ENCODE results near the gene NELL2.

NELL2 gene

DNA sequence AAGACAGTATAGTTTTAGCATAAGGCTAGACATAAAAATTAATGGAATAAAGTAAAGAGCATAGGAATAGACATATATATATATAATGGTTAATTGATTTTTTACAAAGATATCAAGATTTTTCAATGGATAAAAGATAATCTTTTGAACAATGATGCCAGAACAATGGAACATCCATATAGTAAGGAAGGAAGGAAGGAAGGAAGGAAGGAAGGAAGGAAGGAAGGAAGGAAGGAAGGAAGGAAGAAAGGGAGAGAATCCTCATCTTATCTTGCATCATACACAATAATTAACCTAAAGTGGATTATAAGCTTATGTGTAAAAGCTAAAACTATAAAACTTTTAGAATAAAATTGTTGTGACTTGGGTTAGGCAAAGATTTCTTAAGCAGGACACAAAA, 9.8 kb upstream of the NELL2 start:
- Histone ChIP-seq H3K4me2 (ENCODE audit: insufficient read depth, low read length, poor library complexity, severe bottlenecking) (no peak overlapping the region), H4K8ac (ENCODE audit: low read depth, low read length) (no peak overlapping the region), H2BK15ac (ENCODE audit: low read length) (no peak overlapping the region), H2BK12ac (ENCODE audit: low read length) (no peak overlapping the region), H3K23ac (ENCODE audit: low read depth, low read length, poor library complexity) (no peak overlapping the region), H2AK5ac (ENCODE audit: low read depth, low read length) (no peak overlapping the region), H3K27ac (replicated peaks; ENCODE audit: low read length) (no peak overlapping the region), H3K14ac (ENCODE audit: low read length) (no peak overlapping the region), H2AFZ (ENCODE audit: low read length) (no peak overlapping the region), H3K9me3 (replicated peaks in 1 of 2; ENCODE audit: control insufficient read depth in 2 of 2, insufficient read depth in 1 of 2, low read depth in 1 of 2, low read length in 2 of 2) (no peaks in the 10 kb centered on the region), H3K79me1 (ENCODE audit: low read depth, low read length) (no peaks in the 10 kb centered on the region), H2BK120ac (ENCODE audit: low read depth, low read length) (no peak overlapping the region), H3K4me1 (ENCODE audit: control insufficient read depth in 2 of 2, insufficient read depth in 1 of 2, low read depth in 1 of 2, low read length in 2 of 2) (peaks cover 0 to 3% of the 10 kb centered on the region in 2 donors), H3K27me3 (ENCODE audit: control insufficient read depth in 3 of 3, insufficient read depth in 3 of 3, low read depth in 1 of 3, low read length in 3 of 3) (no peaks in the 10 kb centered on the region), H2BK5ac (ENCODE audit: low read length) (no peak overlapping the region), H4K91ac (ENCODE audit: low read depth, low read length, poor library complexity) (no peak overlapping the region), H3K36me3 (replicated peaks in 1 of 2; ENCODE audit: control insufficient read depth in 2 of 2, insufficient read depth in 2 of 2, low read length in 2 of 2) (no peaks in the 10 kb centered on the region), H3K9ac (ENCODE audit: low read depth, low read length, poor library complexity) (no peak overlapping the region), H3K18ac (ENCODE audit: low read length) (no peak overlapping the region), H3K4ac (ENCODE audit: low read length) (no peak overlapping the region), H3K4me3 (ENCODE audit: low read length in 2 of 2) (no peak overlapping the region)
- DNase-seq (ENCODE audit: low spot score) = no peak

DNA sequence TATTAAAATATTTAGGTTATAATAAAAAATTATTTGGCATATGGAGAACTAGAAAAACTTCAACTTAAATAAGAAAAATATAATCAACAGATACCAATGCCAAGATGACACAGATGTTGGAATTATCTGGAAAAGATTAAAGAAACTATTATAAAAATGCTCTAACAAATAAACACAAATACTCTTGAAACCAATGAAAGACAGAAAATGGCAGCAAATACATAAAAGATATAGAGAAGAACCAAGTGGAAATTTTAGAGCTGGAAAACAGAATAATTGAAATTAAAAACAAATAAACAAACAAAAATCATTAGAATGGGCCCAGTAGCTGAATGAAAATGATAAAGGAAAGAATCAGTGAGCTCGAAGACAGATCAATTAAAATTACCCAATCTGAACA, 5.1 kb upstream of the NELL2 start:
- Histone ChIP-seq H3K23ac (ENCODE audit: low read depth, low read length, poor library complexity) (no peak overlapping the region), H3K27ac (replicated peaks; ENCODE audit: low read length) (no peak overlapping the region), H3K9me3 (replicated peaks in 1 of 2; ENCODE audit: control insufficient read depth in 2 of 2, insufficient read depth in 1 of 2, low read depth in 1 of 2, low read length in 2 of 2) (peaks cover 0 to 3% of the 10 kb centered on the region in 2 donors), H2BK120ac (ENCODE audit: low read depth, low read length) (no peak overlapping the region), H3K4me1 (ENCODE audit: control insufficient read depth in 2 of 2, insufficient read depth in 1 of 2, low read depth in 1 of 2, low read length in 2 of 2) (peaks cover 0 to 2% of the 10 kb centered on the region in 2 donors), H4K8ac (ENCODE audit: low read depth, low read length) (no peak overlapping the region), H3K27me3 (ENCODE audit: control insufficient read depth in 3 of 3, insufficient read depth in 3 of 3, low read depth in 1 of 3, low read length in 3 of 3) (no peaks in the 10 kb centered on the region), H2BK12ac (ENCODE audit: low read length) (no peak overlapping the region), H3K14ac (ENCODE audit: low read length) (no peak overlapping the region), H2BK15ac (ENCODE audit: low read length) (no peak overlapping the region), H3K9ac (ENCODE audit: low read depth, low read length, poor library complexity) (no peak overlapping the region), H2AFZ (ENCODE audit: low read length) (no peak overlapping the region), H2BK5ac (ENCODE audit: low read length) (no peak overlapping the region), H4K91ac (ENCODE audit: low read depth, low read length, poor library complexity) (no peak overlapping the region), H3K4me3 (ENCODE audit: low read length in 2 of 2) (no peak overlapping the region), H2AK5ac (ENCODE audit: low read depth, low read length) (no peak overlapping the region), H3K36me3 (replicated peaks in 1 of 2; ENCODE audit: control insufficient read depth in 2 of 2, insufficient read depth in 2 of 2, low read length in 2 of 2) (no peaks in the 10 kb centered on the region), H3K4ac (ENCODE audit: low read length) (no peak overlapping the region), H3K18ac (ENCODE audit: low read length) (no peak overlapping the region), H3K79me1 (ENCODE audit: low read depth, low read length) (no peaks in the 10 kb centered on the region), H3K4me2 (ENCODE audit: insufficient read depth, low read length, poor library complexity, severe bottlenecking) (no peak overlapping the region)
- no peak for DNase-seq (ENCODE audit: low spot score)
- no CpG with 5 or more reads among the region's 1 CpG for WGBS, 2 donors (ENCODE audit: extremely low coverage in 2 of 2, insufficient read length in 2 of 2, insufficient replicate concordance in 1 of 2)

DNA sequence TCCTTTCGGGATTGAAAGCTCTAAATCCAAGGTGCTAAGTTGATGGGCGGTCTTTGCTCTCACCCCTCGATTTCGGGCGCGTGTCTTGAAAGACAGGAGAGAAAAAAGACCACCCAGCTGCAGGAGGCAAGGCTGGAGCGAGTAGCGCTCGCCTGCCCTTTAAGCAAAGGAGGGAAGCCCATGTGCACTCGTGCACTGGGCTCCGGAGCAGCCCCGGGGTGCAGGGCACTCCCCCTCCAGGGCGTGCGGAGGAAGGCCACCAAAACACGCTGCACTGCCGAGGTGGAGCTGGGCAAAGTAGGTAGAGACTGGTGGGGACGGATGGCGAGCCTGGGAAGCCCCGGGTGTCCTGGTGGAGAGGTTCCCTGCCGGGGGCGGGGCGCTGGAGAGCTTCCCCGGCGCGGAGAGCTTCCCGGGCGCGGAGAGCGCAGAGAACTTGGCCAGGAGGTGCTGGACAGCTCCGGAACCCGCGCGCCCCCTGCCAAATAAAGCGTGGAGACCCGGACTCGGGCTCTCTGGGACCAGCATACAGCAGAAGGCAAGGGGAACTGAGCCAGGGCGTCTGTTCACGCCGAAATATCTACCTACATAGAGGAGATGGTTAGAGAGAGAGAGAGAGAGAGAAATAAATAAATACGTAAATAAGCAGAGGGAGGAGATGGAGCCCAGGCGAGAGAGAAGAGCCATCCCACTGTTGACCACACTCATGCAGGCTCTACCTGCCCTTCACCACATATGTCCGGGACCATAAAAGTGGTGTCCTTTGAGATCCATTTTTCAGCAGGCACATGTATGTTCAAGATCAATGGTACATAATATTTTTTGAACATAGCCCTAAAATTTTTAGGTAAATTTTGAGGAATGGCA, 662 bp upstream of the NELL2 start:
- Histone ChIP-seq H3K4me3 (ENCODE audit: low read length in 2 of 2) (peak overlapping the region; percentile 73 to 89), H3K27me3 (ENCODE audit: control insufficient read depth in 3 of 3, insufficient read depth in 3 of 3, low read depth in 1 of 3, low read length in 3 of 3) (no peaks in the 10 kb centered on the region), H2BK15ac (ENCODE audit: low read length) (peak overlapping the region; percentile 83), H2AFZ (ENCODE audit: low read length) (peak overlapping the region; percentile 99), H4K91ac (ENCODE audit: low read depth, low read length, poor library complexity) (no peak overlapping the region), H2BK12ac (ENCODE audit: low read length) (no peak overlapping the region), H3K27ac (replicated peaks; ENCODE audit: low read length) (peak overlapping the region; percentile 86), H2BK5ac (ENCODE audit: low read length) (peak overlapping the region; percentile 77), H4K8ac (ENCODE audit: low read depth, low read length) (no peak overlapping the region), H2BK120ac (ENCODE audit: low read depth, low read length) (no peak overlapping the region), H3K4me2 (ENCODE audit: insufficient read depth, low read length, poor library complexity, severe bottlenecking) (peak overlapping the region; percentile 87), H3K4me1 (ENCODE audit: control insufficient read depth in 2 of 2, insufficient read depth in 1 of 2, low read depth in 1 of 2, low read length in 2 of 2) (peaks cover 2 to 5% of the 10 kb centered on the region in 2 donors), H3K79me1 (ENCODE audit: low read depth, low read length) (peaks cover 2% of the 10 kb centered on the region), H2AK5ac (ENCODE audit: low read depth, low read length) (no peak overlapping the region), H3K4ac (ENCODE audit: low read length) (no peak overlapping the region), H3K36me3 (replicated peaks in 1 of 2; ENCODE audit: control insufficient read depth in 2 of 2, insufficient read depth in 2 of 2, low read length in 2 of 2) (peaks cover 0 to 10% of the 10 kb centered on the region in 2 donors), H3K9me3 (replicated peaks in 1 of 2; ENCODE audit: control insufficient read depth in 2 of 2, insufficient read depth in 1 of 2, low read depth in 1 of 2, low read length in 2 of 2) (peaks cover 0 to 5% of the 10 kb centered on the region in 2 donors), H3K9ac (ENCODE audit: low read depth, low read length, poor library complexity) (peak overlapping the region; percentile 90), H3K14ac (ENCODE audit: low read length) (no peak overlapping the region), H3K23ac (ENCODE audit: low read depth, low read length, poor library complexity) (peak overlapping the region; percentile 15), H3K18ac (ENCODE audit: low read length) (peak overlapping the region; percentile 92)
- WGBS, 2 donors (ENCODE audit: extremely low coverage in 2 of 2, insufficient read length in 2 of 2, insufficient replicate concordance in 1 of 2) = no CpG with 5 or more reads among the region's 42 CpGs
- peak; percentile 88 for DNase-seq (ENCODE audit: low spot score)

DNA sequence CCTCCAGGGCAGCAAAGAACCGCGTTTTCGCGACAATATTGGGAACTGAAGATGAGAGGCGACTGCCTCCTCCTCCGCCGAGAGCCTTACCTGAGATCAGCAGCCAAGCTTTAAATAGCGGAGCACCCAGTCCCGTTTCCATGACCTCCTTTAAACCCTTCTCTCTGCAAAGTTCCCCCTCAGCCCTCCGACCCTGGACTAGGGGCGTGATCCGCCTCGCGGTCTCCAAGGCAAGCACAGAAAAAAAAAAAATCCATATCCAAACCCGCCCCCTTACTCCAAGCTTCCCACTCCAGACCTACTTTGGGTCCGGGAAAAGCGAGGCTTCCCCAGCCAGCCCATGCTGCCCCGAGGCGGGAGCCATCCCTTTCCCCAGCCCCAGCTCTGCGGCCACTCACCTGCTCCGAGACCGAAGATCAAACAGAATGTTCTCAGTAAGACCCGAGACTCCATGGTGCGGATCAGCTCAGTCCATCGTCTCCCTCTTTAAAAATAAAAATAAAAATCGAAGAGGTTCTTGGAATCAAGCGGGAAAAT, 630 bp downstream of the NELL2 start:
- Histone ChIP-seq H3K4me2 (ENCODE audit: insufficient read depth, low read length, poor library complexity, severe bottlenecking) (peak overlapping the region; percentile 48), H4K91ac (ENCODE audit: low read depth, low read length, poor library complexity) (no peak overlapping the region), H3K14ac (ENCODE audit: low read length) (peak overlapping the region; percentile 51), H3K9me3 (replicated peaks in 1 of 2; ENCODE audit: control insufficient read depth in 2 of 2, insufficient read depth in 1 of 2, low read depth in 1 of 2, low read length in 2 of 2) (peaks cover 1 to 16% of the 10 kb centered on the region in 2 donors), H3K4me1 (ENCODE audit: control insufficient read depth in 2 of 2, insufficient read depth in 1 of 2, low read depth in 1 of 2, low read length in 2 of 2) (peaks cover 2 to 5% of the 10 kb centered on the region in 2 donors), H2AFZ (ENCODE audit: low read length) (peak overlapping the region; percentile 99), H2BK15ac (ENCODE audit: low read length) (no peak overlapping the region), H2BK120ac (ENCODE audit: low read depth, low read length) (peak overlapping the region; percentile 95), H3K9ac (ENCODE audit: low read depth, low read length, poor library complexity) (peak overlapping the region; percentile 80), H3K23ac (ENCODE audit: low read depth, low read length, poor library complexity) (peak overlapping the region; percentile 25), H2BK12ac (ENCODE audit: low read length) (peak overlapping the region; percentile 54), H3K36me3 (replicated peaks in 1 of 2; ENCODE audit: control insufficient read depth in 2 of 2, insufficient read depth in 2 of 2, low read length in 2 of 2) (peaks cover 2 to 23% of the 10 kb centered on the region in 2 donors), H3K4ac (ENCODE audit: low read length) (no peak overlapping the region), H3K27ac (replicated peaks; ENCODE audit: low read length) (peak overlapping the region; percentile 94), H2AK5ac (ENCODE audit: low read depth, low read length) (peak overlapping the region; percentile 95), H4K8ac (ENCODE audit: low read depth, low read length) (no peak overlapping the region), H3K4me3 (ENCODE audit: low read length in 2 of 2) (peak overlapping the region; percentile 73 to 86), H2BK5ac (ENCODE audit: low read length) (peak overlapping the region; percentile 100), H3K79me1 (ENCODE audit: low read depth, low read length) (peaks cover 2% of the 10 kb centered on the region), H3K18ac (ENCODE audit: low read length) (peak overlapping the region; percentile 94), H3K27me3 (ENCODE audit: control insufficient read depth in 3 of 3, insufficient read depth in 3 of 3, low read depth in 1 of 3, low read length in 3 of 3) (no peaks in the 10 kb centered on the region)
- DNase-seq (ENCODE audit: low spot score) = peak; percentile 35
- no CpG with 5 or more reads among the region's 27 CpGs for WGBS, 2 donors (ENCODE audit: extremely low coverage in 2 of 2, insufficient read length in 2 of 2, insufficient replicate concordance in 1 of 2)
